ENCODE results near the gene TTC39C. TPM values are rescaled to one million over a fixed set of nuclear protein-coding genes. Genes with fewer than 3 reads are reported as not detected.
"Not testable (repeated sequence)": the region's sequence is repeated elsewhere in the genome, so short reads cannot be mapped to it uniquely, and the experiment has no call there.

TTC39C gene
- polyA plus RNA-seq, 1 experiment = 24.3 TPM

DNA sequence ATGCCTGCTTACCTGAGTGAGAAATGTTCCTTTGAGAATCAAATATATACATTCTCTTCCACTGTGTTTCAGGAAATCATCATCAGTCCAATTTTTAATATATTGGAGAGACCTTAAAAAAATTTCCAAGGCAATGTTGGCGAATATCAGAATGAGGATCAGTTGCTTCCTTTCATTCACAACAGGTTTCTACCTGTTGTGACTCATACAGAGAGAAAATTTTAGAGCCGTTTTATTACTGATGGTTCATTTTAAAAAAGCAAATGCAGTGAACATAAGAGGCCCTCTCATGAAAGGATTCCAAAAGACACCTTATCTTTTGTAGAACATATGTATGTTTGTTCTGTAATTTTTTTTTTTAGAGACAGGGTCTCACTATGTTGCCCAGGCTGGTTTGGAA is 42.0 kb downstream of the TTC39C start:
- Histone ChIP-seq H3K4me3 (ENCODE audit: low read depth, low read length) (no peak overlapping the region), H3K9me3 (ENCODE audit: control insufficient read depth, insufficient read depth, low read length) (no peaks in the 10 kb centered on the region), H3K27me3 (ENCODE audit: control insufficient read depth, insufficient read depth, low read length) (no peaks in the 10 kb centered on the region), H3K27ac (ENCODE audit: low read depth, low read length) (no peak overlapping the region)
- no peak for TF ChIP-seq CTCF (IDR thresholded peaks at IDR 0.05; ENCODE audit: low read depth, low read length)
- no peak for DNase-seq (ENCODE audit: low read depth, low spot score)
- ChIA-PET CTCF (no interaction called here), POLR2A (interaction anchor here (0.8 kb wide), 1 partner anchor 82 kb away, joined by 3 read pairs; the partner anchor contains the start of gene CABYR)

- no peak for DNase-seq (ENCODE audit: low read depth, low spot score)
- POLR2A ChIA-PET = no interaction called here
- TF ChIP-seq CTCF (IDR thresholded peaks at IDR 0.05; ENCODE audit: low read depth, low read length) = no peak
- CTCF ChIA-PET = no interaction called here
- no peaks in the 10 kb centered on the region for H3K9me3 ChIP-seq (ENCODE audit: control insufficient read depth, insufficient read depth, low read length)
- no peak overlapping the region for H3K27ac ChIP-seq (ENCODE audit: low read depth, low read length)
- no peaks in the 10 kb centered on the region for H3K27me3 ChIP-seq (ENCODE audit: control insufficient read depth, insufficient read depth, low read length)
- no peak overlapping the region for H3K4me3 ChIP-seq (ENCODE audit: low read depth, low read length)
Observed at GRCh38 chr18:24057804-24058203, 43.2 kb downstream of the TTC39C start.

- CTCF ChIA-PET = not testable (repeated sequence)
Observed at GRCh38 chr18:24059385-24059784, 44.8 kb downstream of the TTC39C start.

GRCh38 chr18:24060644-24061043 is 46.1 kb downstream of the TTC39C start:
- no peak overlapping the region for H3K27ac ChIP-seq (ENCODE audit: low read depth, low read length)
- no peak for TF ChIP-seq CTCF (IDR thresholded peaks at IDR 0.05; ENCODE audit: low read depth, low read length)
- no peaks in the 10 kb centered on the region for H3K9me3 ChIP-seq (ENCODE audit: control insufficient read depth, insufficient read depth, low read length)
- no peaks in the 10 kb centered on the region for H3K27me3 ChIP-seq (ENCODE audit: control insufficient read depth, insufficient read depth, low read length)
- POLR2A ChIA-PET = no interaction called here
- no peak for DNase-seq (ENCODE audit: low read depth, low spot score)
- CTCF ChIA-PET = no interaction called here
- no peak overlapping the region for H3K4me3 ChIP-seq (ENCODE audit: low read depth, low read length)

More at GRCh38 chr18:24059385-24059784, 44.8 kb downstream of the TTC39C start:
- POLR2A ChIA-PET; H3K27me3 ChIP-seq (ENCODE audit: control insufficient read depth, insufficient read depth, low read length); DNase-seq (ENCODE audit: low read depth, low spot score); H3K27ac ChIP-seq (ENCODE audit: low read depth, low read length); H3K9me3 ChIP-seq (ENCODE audit: control insufficient read depth, insufficient read depth, low read length); H3K4me3 ChIP-seq (ENCODE audit: low read depth, low read length): not testable (repeated sequence)

DNA sequence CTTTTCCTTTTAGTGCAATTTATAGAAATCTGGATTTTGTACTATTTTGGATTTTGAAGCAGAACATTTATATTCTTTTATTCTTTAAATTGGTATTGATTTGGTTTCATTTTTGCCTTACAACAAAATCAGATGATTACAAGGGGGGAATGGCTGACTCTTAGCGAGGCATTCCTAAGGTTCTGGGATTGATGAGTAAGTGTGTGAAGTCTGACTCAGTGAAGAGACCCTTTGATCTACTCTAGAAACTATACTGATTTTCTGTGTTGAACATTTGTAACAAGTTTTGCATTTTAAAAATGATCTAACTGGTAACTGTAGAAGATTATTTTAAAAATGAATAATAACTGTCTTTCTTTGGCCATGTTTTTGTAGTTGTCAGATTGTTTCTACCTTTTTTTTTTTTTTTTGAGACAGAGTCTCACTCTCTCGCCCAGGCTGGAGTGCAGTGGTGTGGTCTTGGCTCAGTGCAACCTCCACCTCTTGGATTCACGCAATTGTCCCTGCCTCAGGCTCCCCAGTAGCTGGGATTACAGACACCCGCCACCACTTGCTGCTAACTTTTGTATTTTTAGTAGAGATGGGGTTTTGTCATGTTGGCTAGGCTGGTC is 48.7 kb downstream of the TTC39C start:
- Histone ChIP-seq H3K27ac (ENCODE audit: low read depth, low read length) (no peak overlapping the region), H3K27me3 (ENCODE audit: control insufficient read depth, insufficient read depth, low read length) (no peaks in the 10 kb centered on the region), H3K9me3 (ENCODE audit: control insufficient read depth, insufficient read depth, low read length) (no peaks in the 10 kb centered on the region), H3K4me3 (ENCODE audit: low read depth, low read length) (no peak overlapping the region)
- TF ChIP-seq CTCF (IDR thresholded peaks at IDR 0.05; ENCODE audit: low read depth, low read length) = no peak
- DNase-seq (ENCODE audit: low read depth, low spot score) = peak; percentile 23
- CTCF ChIA-PET = interaction anchor here (1.1 kb wide), 1 partner anchor 83 kb away, joined by 6 read pairs; no protein-coding TSS in a partner anchor
- POLR2A ChIA-PET = no interaction called here

All from AG04450 (cell line).